NCI-H82 (cell line): Measurements from ENCODE around the gene MTHFD1L.

Experiments used
- DNase-seq: peaks from one replicate; lab custom pipeline; 2025; lab: John Stamatoyannopoulos, UW

Gene MTHFD1L

GRCh38 chr6:150866147-150866990 is 867 bp downstream of the MTHFD1L start:
- DNase-seq = peak; percentile 96

- DNase-seq = peak; percentile 39
Measured at GRCh38 chr6:150866991-150867501, 1.5 kb downstream of the MTHFD1L start.

- no peak for DNase-seq
Measured at GRCh38 chr6:150868759-150869158, 3.3 kb downstream of the MTHFD1L start.

GRCh38 chr6:150874179-150874578 is 8.7 kb downstream of the MTHFD1L start:
- peak; percentile 81 for DNase-seq

- no peak for DNase-seq
Measured at GRCh38 chr6:150875841-150876240, 10.3 kb downstream of the MTHFD1L start.

- peak; percentile 70 for DNase-seq
Measured at GRCh38 chr6:150876598-150876997, 11.1 kb downstream of the MTHFD1L start.

- DNase-seq = no peak
Measured at GRCh38 chr6:150877928-150878327, 12.4 kb downstream of the MTHFD1L start.

GRCh38 chr6:150878347-150879213 is 13.1 kb downstream of the MTHFD1L start:
- no peak for DNase-seq

GRCh38 chr6:150880336-150880735 is 14.8 kb downstream of the MTHFD1L start:
- DNase-seq = no peak

GRCh38 chr6:150881911-150882481 is 16.5 kb downstream of the MTHFD1L start:
- no peak for DNase-seq

GRCh38 chr6:150883521-150883920 is 18.0 kb downstream of the MTHFD1L start:
- no peak for DNase-seq

GRCh38 chr6:150886155-150886554 is 20.7 kb downstream of the MTHFD1L start:
- no peak for DNase-seq

GRCh38 chr6:150887978-150888563 is 22.6 kb downstream of the MTHFD1L start:
- no peak for DNase-seq

- DNase-seq = no peak
Measured at GRCh38 chr6:150890346-150890745, 24.8 kb downstream of the MTHFD1L start.

- peak; percentile 89 for DNase-seq
Measured at GRCh38 chr6:150891888-150892485, 26.5 kb downstream of the MTHFD1L start.

- peak; percentile 24 for DNase-seq
Measured at GRCh38 chr6:150894191-150894744, 28.8 kb downstream of the MTHFD1L start.

- DNase-seq = peak; percentile 83
Measured at GRCh38 chr6:150894935-150895552, 29.5 kb downstream of the MTHFD1L start.

GRCh38 chr6:150895928-150896632 is 30.6 kb downstream of the MTHFD1L start:
- DNase-seq = no peak

GRCh38 chr6:150897400-150897943 is 32.0 kb downstream of the MTHFD1L start:
- DNase-seq = no peak
